Measurements from ENCODE around the gene CHSY1.

The CHSY1 gene

GRCh38 chr15:101152914-101153313, 98.9 kb downstream of the CHSY1 start:
- peak; percentile 34 for DNase-seq (ENCODE audit: low spot score)

DNA sequence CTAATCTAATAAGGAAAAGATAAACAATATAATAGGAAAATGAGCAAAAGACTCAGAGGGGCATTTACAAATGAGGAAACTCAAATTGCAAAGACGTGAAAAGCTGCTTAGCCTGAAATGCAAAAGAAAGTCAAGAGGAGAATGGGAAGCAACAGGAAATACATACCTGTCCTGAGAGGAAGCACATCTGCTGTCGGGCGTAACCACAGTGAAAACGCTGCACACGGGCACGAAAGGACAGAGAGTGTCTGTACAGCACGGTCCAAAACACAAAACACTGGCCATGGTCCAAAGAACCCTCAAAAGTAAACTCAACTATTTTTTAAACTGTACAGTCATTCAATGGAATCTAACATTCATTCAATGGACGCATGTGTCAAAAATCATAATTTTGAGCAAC, 100.6 kb downstream of the CHSY1 start:
- DNase-seq (ENCODE audit: low spot score): no peak

DNA sequence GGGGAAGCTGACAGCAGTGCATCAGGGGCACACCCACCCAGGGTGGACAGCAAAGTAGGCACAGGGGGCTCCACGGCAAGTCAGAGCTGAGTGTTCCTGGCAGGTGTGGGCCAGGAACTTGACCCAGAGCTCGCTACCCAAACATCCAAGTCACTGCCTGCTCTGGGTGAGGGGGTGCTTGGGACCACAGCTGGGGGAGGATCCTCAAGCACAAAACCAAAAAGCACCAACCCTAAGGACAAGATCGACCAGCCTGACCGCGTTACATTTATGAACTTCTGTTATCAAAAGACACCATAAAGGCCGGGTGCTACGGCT, 101.2 kb downstream of the CHSY1 start:
- no peak for DNase-seq (ENCODE audit: low spot score)

DNA sequence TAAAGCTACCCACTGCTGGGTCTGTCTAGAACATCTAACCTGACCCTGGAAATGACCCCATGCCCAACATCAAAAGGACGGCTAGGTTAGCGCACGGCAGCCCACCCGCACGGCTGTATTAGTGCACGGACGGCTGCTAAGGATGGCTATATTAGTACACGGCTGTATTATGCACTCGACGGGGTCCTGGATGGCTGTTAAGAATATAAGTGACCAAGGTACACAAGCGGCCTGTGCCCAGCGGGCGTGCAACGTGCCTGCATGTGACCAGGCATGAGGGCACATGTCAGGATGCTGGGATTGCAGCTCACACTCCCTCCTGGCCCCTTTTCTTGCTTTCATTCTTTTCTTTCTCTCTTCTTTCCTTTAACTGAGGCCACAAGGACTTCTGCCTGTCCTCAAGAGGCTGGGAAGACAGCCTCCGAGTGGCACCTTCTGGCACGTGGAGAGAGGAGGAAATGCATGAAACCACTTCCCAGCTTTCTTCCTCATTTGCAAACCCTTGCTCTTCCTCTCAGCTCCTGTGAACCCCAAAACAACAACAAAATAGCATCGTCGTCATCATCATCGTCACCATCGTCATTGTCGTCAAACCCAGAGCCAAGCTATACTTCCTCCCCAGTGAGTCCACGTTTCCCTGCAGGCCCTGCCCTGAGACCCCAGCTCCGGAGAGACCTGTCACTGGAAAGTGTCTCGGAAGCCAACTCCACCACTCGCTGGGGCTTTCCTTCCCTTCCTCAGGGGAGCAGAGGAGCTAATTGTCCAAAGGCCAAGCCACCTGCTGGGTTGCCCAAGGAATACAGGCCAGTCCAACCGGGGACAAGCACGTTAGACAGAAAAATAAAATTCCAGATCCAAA, 101.8 kb downstream of the CHSY1 start:
- no peak for DNase-seq (ENCODE audit: low spot score)

GRCh38 chr15:101148881-101149664, 102.8 kb downstream of the CHSY1 start:
- DNase-seq (ENCODE audit: low spot score): no peak

GRCh38 chr15:101148166-101148880, 103.5 kb downstream of the CHSY1 start:
- DNase-seq (ENCODE audit: low spot score): no peak

GRCh38 chr15:101147181-101147580, 104.7 kb downstream of the CHSY1 start:
- DNase-seq (ENCODE audit: low spot score): no peak

DNA sequence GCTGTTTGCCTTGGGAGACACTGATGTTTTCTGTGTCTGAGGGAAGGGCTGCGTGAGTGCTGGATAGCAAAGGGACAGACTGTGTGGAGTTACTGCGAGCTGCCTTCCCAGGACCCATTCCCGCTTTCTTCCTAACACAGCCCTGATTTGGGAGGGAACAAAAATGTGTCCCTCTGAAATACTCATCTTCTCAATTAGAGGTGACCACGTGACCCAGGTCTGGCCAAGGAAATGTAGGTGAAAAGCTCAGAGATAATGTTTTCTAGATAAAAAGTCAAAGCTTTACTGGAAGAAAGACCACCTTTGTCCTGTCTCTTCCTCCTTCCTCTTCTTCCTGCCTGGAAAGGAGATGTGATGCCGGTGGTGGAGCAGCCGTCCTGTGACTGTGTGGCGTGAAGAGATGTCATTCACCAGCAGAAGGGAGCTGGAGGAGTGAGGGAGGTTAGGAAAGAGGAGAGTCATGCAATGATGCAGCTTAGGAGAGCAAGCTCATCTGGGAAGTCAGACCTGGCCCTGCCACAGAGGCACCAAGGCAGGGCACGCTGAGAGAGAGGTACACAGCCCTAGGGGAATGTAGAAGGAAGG, 105.6 kb downstream of the CHSY1 start:
- no peak for DNase-seq (ENCODE audit: low spot score)

DNA sequence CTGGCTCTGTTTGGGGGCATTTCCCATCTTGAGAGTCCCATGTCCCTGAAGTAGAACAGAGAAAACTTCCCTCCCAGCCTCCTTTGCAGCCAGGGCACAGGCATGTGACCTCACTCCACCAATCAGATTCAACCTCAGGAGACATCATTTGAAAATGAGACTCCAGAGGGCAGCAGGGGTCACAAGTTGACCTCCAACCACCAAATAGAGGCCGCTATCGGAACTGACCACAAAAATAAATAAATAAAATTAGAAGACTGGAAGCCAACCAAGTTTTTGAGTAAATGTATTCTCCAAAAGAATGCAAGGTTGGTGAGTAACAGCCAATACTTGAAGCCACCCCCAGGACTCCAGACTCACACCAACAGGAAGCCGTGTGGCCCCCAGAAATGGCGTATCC, 106.5 kb downstream of the CHSY1 start:
- DNase-seq (ENCODE audit: low spot score): no peak

GRCh38 chr15:101143321-101143720, 108.5 kb downstream of the CHSY1 start:
- no peak for DNase-seq (ENCODE audit: low spot score)

GRCh38 chr15:101142711-101143110, 109.1 kb downstream of the CHSY1 start:
- no peak for DNase-seq (ENCODE audit: low spot score)

GRCh38 chr15:101141926-101142527, 109.8 kb downstream of the CHSY1 start:
- DNase-seq (ENCODE audit: low spot score): no peak

DNA sequence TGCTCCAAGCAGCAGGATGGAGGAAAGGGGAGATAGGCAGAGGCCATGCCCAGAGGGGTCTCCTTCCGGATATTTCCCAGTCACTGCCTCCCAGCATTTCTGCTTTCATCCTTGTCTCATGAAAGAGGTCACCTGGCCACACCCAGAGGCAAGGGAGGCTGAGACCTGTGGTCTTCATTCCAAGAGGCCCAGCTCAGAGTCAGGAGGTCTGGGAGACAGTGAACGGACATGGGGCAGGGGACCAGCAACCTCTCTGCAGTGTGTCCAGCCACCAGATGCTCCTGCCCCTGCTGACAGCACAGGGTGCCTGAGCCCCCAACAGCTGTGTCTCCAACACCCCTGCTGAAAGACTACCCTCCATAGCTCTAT, 111.2 kb downstream of the CHSY1 start:
- DNase-seq (ENCODE audit: low spot score): no peak

- no peak for DNase-seq (ENCODE audit: low spot score)
These were observed 111.7 kb downstream of the CHSY1 start for GRCh38 chr15:101139986-101140696.

- DNase-seq (ENCODE audit: low spot score): no peak
These were observed 112.7 kb downstream of the CHSY1 start for GRCh38 chr15:101138913-101139880.

- DNase-seq (ENCODE audit: low spot score): no peak
These were observed 113.7 kb downstream of the CHSY1 start for GRCh38 chr15:101138086-101138660.

- DNase-seq (ENCODE audit: low spot score): no peak
These were observed 114.4 kb downstream of the CHSY1 start for GRCh38 chr15:101137312-101137940.

- no peak for DNase-seq (ENCODE audit: low spot score)
These were observed 115.2 kb downstream of the CHSY1 start for GRCh38 chr15:101136381-101137268.
